Measurements from ENCODE around the gene SNRK.

SNRK gene

GRCh38 chr3:43254125-43254524 is 32.2 kb upstream of the SNRK start:
- Histone ChIP-seq H3K27ac (ENCODE audit: extremely low read depth, low read depth, low read length) (no peak overlapping the region), H3K9me3 (ENCODE audit: control insufficient read depth, insufficient read depth, low read depth, low read length) (no peaks in the 10 kb centered on the region), H3K36me3 (ENCODE audit: control insufficient read depth in 2 of 2, insufficient read depth in 1 of 2, low read length in 2 of 2) (no peaks in the 10 kb centered on the region), H3K4me1 (ENCODE audit: control insufficient read depth, insufficient read depth, low read length) (no peaks in the 10 kb centered on the region), H3K4me3 (ENCODE audit: low read depth, low read length) (no peak overlapping the region)
- TF ChIP-seq ZNF266 (tag by site-specific recombination; IDR thresholded peaks at IDR 0.05; ENCODE audit: low read depth), result no peak
- POLR2A ChIA-PET, result no interaction called here
- CTCF ChIA-PET, result no interaction called here

GRCh38 chr3:43255662-43256061 is 30.7 kb upstream of the SNRK start:
- TF ChIP-seq ZNF560 (tag by site-specific recombination; IDR thresholded peaks at IDR 0.05; ENCODE audit: borderline replicate concordance), result no peak
- no peak for TF ChIP-seq IKZF3 (tag by site-specific recombination; IDR thresholded peaks at IDR 0.05)
- TF ChIP-seq ZFP69B (tag by site-specific recombination; IDR thresholded peaks at IDR 0.05), result no peak
- TF ChIP-seq ZNF155 (tag by site-specific recombination; IDR thresholded peaks at IDR 0.05), result no peak
- no peak for TF ChIP-seq GLIS1 (tag by site-specific recombination; IDR thresholded peaks at IDR 0.05)
- no peak for TF ChIP-seq HIC1 (tag by site-specific recombination; IDR thresholded peaks at IDR 0.05)
- no peak for TF ChIP-seq ZSCAN4 (tag by site-specific recombination; IDR thresholded peaks at IDR 0.05)
- TF ChIP-seq ZNF311 (tag by site-specific recombination; IDR thresholded peaks at IDR 0.05; ENCODE audit: borderline replicate concordance), result no peak
- TF ChIP-seq ZNF302 (tag by site-specific recombination; IDR thresholded peaks at IDR 0.05; ENCODE audit: low read depth), result no peak
- TF ChIP-seq PRDM4 (tag by site-specific recombination; IDR thresholded peaks at IDR 0.05), result no peak
- TF ChIP-seq ZNF677 (tag by site-specific recombination; IDR thresholded peaks at IDR 0.05), result no peak
- CTCF ChIA-PET, result interaction anchor here (1.3 kb wide), 1 partner anchor 247 kb away, joined by 3 read pairs; no protein-coding TSS in a partner anchor
- H3K27ac ChIP-seq (ENCODE audit: extremely low read depth, low read depth, low read length), result no peak overlapping the region
- H3K36me3 ChIP-seq (ENCODE audit: control insufficient read depth in 2 of 2, insufficient read depth in 1 of 2, low read length in 2 of 2), result no peaks in the 10 kb centered on the region
- POLR2A ChIA-PET, result no interaction called here
- H3K4me1 ChIP-seq (ENCODE audit: control insufficient read depth, insufficient read depth, low read length), result no peaks in the 10 kb centered on the region
- H3K4me3 ChIP-seq (ENCODE audit: low read depth, low read length), result no peak overlapping the region
- no peaks in the 10 kb centered on the region for H3K9me3 ChIP-seq (ENCODE audit: control insufficient read depth, insufficient read depth, low read depth, low read length)

GRCh38 chr3:43256714-43257461 is 29.5 kb upstream of the SNRK start:
- H3K36me3 ChIP-seq (ENCODE audit: control insufficient read depth in 2 of 2, insufficient read depth in 1 of 2, low read length in 2 of 2), result no peaks in the 10 kb centered on the region
- H3K4me3 ChIP-seq (ENCODE audit: low read depth, low read length), result no peak overlapping the region
- H3K4me1 ChIP-seq (ENCODE audit: control insufficient read depth, insufficient read depth, low read length), result no peaks in the 10 kb centered on the region
- no peaks in the 10 kb centered on the region for H3K9me3 ChIP-seq (ENCODE audit: control insufficient read depth, insufficient read depth, low read depth, low read length)
- H3K27ac ChIP-seq (ENCODE audit: extremely low read depth, low read depth, low read length), result no peak overlapping the region
- ChIA-PET POLR2A (no interaction called here), CTCF (interaction anchor here (1.3 kb wide), 1 partner anchor 246 kb away, joined by 3 read pairs; no protein-coding TSS in a partner anchor)
- no peak for TF ChIP-seq ZBTB17 (tag by site-specific recombination; IDR thresholded peaks at IDR 0.05)
- TF ChIP-seq KLF8 (tag by site-specific recombination; IDR thresholded peaks at IDR 0.05), result no peak
- TF ChIP-seq ZFP37 (tag by site-specific recombination; IDR thresholded peaks at IDR 0.05), result no peak
- no peak for TF ChIP-seq ZNF704 (tag by site-specific recombination; IDR thresholded peaks at IDR 0.05)
- no peak for TF ChIP-seq ZIC2 (tag by site-specific recombination; IDR thresholded peaks at IDR 0.05)

All from HEK293 (cell line).